ENCODE data around the gene CELA1. TPM values are rescaled to one million over a fixed set of nuclear protein-coding genes. Genes with fewer than 3 reads are reported as not detected.

CELA1 gene
- total RNA-seq, 2 donors from 2014 or later, result not detected

- DNase-seq (no peak), ATAC-seq (no peak)
- intact Hi-C loops (cut with DNase I, micrococcal nuclease), result no loop called here
Measured at GRCh38 chr12:51378749-51379148, 32.3 kb upstream of the CELA1 start.

GRCh38 chr12:51377099-51377984, 30.9 kb upstream of the CELA1 start:
- no peak for ATAC-seq
- intact Hi-C loops (cut with DNase I, micrococcal nuclease), result no loop called here
- DNase-seq, result no peak

GRCh38 chr12:51374856-51375255, 28.4 kb upstream of the CELA1 start:
- no peak for DNase-seq
- intact Hi-C loops (cut with DNase I, micrococcal nuclease), result no loop called here
- no peak for ATAC-seq

- ATAC-seq (no peak), DNase-seq (no peak)
- intact Hi-C loops (cut with DNase I, micrococcal nuclease), result no loop called here
Measured at GRCh38 chr12:51374361-51374760, 27.9 kb upstream of the CELA1 start.

GRCh38 chr12:51373187-51373586, 26.7 kb upstream of the CELA1 start:
- DNase-seq, result no peak
- intact Hi-C loops (cut with DNase I, micrococcal nuclease), result no loop called here
- ATAC-seq, result no peak

GRCh38 chr12:51372021-51372420, 25.5 kb upstream of the CELA1 start:
- intact Hi-C loops (cut with DNase I, micrococcal nuclease), result no loop called here
- ATAC-seq, result no peak
- no peak for DNase-seq

- no peak for ATAC-seq
- intact Hi-C loops (cut with DNase I, micrococcal nuclease), result no loop called here
- DNase-seq, result no peak
Measured at GRCh38 chr12:51371295-51371953, 24.9 kb upstream of the CELA1 start.

GRCh38 chr12:51370667-51371066, 24.2 kb upstream of the CELA1 start:
- ATAC-seq (no peak), DNase-seq (no peak)
- intact Hi-C loops (cut with DNase I, micrococcal nuclease), result no loop called here

- DNase-seq, result no peak
- no peak for ATAC-seq
- intact Hi-C loops (cut with DNase I, micrococcal nuclease), result no loop called here
Measured at GRCh38 chr12:51369581-51369980, 23.1 kb upstream of the CELA1 start.

- peak; percentile 95 for ATAC-seq
- intact Hi-C loops (cut with DNase I, micrococcal nuclease), result no loop called here
Measured at GRCh38 chr12:51368640-51369517, 22.4 kb upstream of the CELA1 start.

GRCh38 chr12:51365276-51365675, 18.8 kb upstream of the CELA1 start:
- intact Hi-C loops (cut with DNase I, micrococcal nuclease), result no loop called here
- DNase-seq (no peak), ATAC-seq (no peak)

More at GRCh38 chr12:51368640-51369517, 22.4 kb upstream of the CELA1 start:
- DNase-seq, result peak; percentile 79 to 84

GRCh38 chr12:51364001-51364400, 17.5 kb upstream of the CELA1 start:
- no peak for ATAC-seq
- intact Hi-C loops (cut with DNase I, micrococcal nuclease), result no loop called here
- DNase-seq, result no peak

GRCh38 chr12:51362747-51363342, 16.4 kb upstream of the CELA1 start:
- ATAC-seq, result no peak
- intact Hi-C loops (cut with DNase I, micrococcal nuclease), result no loop called here
- no peak for DNase-seq

- DNase-seq (no peak), ATAC-seq (no peak)
- intact Hi-C loops (cut with DNase I, micrococcal nuclease), result no loop called here
Measured at GRCh38 chr12:51362307-51362706, 15.8 kb upstream of the CELA1 start.

GRCh38 chr12:51361161-51362016, 14.9 kb upstream of the CELA1 start:
- intact Hi-C loops (cut with DNase I, micrococcal nuclease), result no loop called here

GRCh38 chr12:51360315-51360714, 13.8 kb upstream of the CELA1 start:
- intact Hi-C loops (cut with DNase I, micrococcal nuclease), result no loop called here
- DNase-seq (no peak), ATAC-seq (no peak)

More at GRCh38 chr12:51361161-51362016, 14.9 kb upstream of the CELA1 start:
- no peak for ATAC-seq
- DNase-seq, result no peak

GRCh38 chr12:51359851-51360250, 13.4 kb upstream of the CELA1 start:
- ATAC-seq (no peak), DNase-seq (no peak)
- intact Hi-C loops (cut with DNase I, micrococcal nuclease), result no loop called here

GRCh38 chr12:51358496-51358895, 12.0 kb upstream of the CELA1 start:
- ATAC-seq (no peak), DNase-seq (no peak)
- intact Hi-C loops (cut with DNase I, micrococcal nuclease), result no loop called here

Measured in left colon (tissue), 2 donors.